HuH-7 (cell line): ENCODE measurements around the gene ADD3.

Source experiments
- DNase-seq: peaks from one replicate; pipeline ENCODE4 v3.0.0; 2011; ENCODE audit warnings: low spot score

The ADD3 gene

GRCh38 chr10:110002801-110003523, 4.8 kb upstream of the ADD3 start:
- DNase-seq: no peak

DNA sequence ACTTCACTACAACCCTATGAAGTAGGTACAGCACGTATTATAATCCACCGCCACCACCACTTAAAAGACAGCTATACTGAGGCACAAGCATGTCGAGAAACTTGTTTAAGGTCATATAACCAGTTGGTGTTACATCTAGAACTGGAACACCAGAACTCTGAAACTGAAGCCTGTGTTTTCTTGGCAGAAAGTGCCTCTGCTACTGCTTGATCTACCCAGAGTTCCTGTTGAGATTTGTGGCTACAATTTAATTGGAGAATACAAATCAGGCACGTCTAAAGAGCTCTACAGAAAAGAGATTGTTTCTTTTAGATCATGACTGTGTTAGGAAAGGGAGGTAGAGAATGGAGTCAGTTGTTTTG, 4.3 kb upstream of the ADD3 start:
- peak; percentile 32 for DNase-seq

GRCh38 chr10:110005719-110006118, 2.1 kb upstream of the ADD3 start:
- DNase-seq: peak; percentile 22

DNA sequence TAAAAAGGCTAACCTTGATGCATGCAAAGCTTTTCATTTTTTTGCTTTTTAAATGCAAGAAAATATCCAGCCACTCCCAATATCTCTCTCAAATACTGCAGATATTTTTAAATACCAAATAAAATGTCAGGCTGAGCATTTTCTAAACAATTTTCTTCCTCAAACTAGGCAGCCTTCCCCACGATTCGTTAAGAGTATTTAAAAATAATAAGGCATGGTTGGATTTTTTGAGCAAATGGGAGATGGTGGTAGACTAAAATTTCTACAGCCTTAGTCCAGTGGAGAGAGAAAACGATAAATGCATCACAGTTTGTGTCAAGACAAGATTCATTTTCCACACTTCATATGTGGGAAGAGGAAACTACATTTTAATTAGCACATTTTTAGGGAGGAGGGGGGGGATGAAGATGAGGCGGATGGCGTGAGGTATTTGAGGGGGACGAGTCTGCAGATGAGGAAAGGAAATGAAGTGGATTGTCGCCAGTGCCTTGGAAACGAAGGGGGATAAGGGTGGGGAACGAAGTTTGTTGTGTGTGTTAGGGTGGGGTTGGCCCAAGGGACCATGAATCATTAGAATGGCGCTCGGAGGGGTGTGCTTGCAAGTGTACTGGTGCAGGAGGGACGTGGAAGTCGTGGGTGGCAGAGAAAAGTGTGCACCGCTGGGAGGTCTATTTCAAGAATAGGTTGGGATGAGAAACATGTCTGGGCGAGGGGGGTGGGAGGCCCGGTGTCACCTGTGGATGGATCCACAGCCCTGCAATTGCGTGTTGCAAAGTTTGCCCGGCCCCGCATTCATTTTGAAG, 1.2 kb upstream of the ADD3 start:
- no peak for DNase-seq

DNA sequence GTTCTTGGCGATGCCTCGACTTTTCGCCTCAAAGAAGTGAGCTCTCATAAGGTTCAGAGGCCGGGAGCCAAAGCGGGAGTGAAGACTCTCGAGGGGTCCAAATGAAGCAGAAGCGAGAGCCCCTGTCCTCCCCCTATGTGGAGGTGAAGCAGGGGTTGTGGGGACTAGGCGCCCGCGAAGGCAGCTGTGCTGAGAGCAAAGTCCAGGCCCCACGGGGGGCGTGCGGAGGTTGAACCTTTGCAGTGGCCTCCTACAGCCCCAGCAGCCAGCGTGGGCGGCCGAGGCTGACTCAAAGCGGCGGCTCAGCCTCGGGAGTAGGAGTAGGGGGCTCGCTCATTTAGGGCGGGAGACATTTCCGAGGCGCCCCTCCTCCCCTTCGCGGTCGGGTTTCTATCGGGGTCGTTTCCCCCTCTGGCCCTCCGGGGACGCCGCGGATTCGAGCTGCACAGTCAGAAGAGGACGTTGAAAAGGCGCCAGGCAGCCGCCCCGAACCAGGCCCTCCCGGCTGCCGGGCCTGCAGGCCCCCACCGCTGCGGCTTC, 553 bp upstream of the ADD3 start:
- DNase-seq: peak; percentile 30

DNA sequence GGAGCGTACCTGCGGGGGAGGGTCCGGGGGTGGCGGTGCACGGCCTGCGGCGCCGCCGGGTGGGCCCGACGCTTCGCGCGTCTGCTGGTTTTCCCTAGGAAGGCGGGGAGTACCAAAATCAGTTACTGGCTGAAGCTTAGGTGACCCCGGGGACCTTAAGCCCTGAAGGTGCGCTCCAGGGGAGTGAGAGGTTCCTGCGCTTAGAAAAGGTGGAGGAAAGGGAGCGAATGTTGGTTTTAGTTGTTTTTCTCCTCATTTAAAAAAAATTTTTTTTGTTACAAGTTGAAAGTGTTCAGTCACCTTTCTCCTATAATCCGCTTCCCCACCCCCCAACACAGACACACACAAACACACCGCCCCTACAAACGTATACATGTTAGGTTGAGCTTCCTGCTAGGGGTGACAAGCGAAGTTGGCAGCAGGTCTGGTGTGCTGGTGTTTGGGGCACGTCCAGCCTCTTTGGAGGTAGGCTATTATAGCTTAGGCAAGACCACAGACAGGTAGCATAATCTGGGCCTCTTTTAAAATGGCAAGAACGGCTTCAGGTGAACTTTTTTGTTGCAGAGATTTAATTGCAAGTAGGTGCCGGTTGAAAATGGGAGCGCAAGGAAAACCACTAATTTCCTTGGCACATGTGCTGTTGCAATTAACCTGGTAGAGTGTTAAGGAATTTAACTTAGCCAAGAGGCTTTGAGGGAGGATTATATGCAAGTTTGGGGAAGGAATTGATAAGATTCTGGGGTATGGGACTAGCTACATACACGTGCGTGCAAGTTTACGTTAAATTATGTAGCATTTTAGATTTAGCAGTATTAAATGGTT, 945 bp downstream of the ADD3 start:
- peak; percentile 27 for DNase-seq

DNA sequence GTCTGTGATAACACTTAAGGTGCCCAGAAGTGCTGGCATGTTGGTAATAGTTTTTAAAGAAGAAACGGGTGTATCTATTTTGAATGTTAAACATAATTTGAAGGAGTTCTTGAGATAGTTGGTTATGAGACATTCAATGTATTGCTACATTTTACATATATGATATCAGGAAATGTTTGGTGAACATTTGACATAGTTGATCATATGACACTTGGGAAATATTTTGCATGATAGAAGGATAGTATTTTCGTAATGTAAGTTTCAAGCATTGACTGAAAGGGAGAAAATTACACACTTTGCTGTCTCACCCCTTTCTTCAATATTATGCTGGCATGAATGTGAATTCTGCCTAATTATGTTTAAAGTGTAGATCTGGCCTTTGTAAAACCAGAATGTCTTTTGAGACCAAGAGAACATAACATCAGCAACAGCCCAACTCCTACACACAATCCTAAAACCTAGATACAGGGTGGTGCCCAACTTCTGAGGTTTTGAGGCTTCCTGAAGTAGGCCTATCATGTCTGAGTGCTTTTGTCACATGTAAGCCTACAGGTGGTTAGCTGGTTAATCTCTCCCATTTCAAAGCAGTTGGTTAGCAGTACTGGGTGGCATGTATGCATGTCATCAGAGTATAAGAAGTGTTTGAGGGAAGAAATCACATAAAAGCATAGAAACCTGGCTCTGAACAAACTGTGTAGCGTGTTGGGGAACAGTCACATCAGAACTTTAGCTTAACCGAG, 2.1 kb downstream of the ADD3 start:
- no peak for DNase-seq

DNA sequence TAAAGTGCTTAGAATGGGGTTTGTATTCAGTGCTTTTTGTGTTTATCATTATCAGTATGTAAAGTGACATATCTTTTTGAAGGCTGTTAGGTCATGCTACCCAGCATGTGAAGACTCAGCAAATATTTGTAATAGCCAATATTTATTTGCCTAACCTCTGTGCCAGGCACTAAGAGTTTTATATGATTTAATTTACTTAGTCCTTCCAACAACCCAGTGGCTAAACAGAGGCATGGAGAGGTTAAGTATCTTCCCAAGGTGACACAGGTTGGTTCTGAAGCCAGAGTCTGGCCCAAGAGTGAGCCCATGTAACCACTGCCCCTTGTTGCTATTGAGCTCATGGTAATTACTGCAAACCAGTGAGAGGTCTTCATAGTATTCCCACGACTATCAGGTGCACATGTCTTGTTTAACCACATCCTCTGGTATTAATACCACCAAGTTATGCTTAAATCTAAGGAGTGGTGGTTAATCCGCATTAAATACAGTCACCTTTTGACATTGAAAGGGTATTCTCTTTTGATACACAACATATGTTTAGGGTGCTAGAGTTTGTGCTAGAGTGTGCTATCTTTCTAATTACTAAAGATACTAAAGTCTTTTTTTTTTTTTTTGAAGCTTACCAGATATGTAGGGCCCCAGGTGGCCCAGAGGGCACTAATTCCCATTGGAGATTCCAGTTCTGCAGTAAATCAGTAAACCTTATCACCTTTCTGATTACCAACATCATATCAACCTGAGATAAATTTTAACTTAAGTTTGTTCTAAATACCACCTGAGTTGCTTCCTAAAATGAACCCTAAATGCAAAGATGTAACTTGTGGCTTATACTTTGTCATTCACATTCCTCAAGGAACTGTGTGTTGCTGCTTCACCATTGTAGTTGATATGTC, 2.9 kb downstream of the ADD3 start:
- no peak for DNase-seq

- no peak for DNase-seq
Measured at GRCh38 chr10:110011681-110012080, 3.9 kb downstream of the ADD3 start.

- DNase-seq: no peak
Measured at GRCh38 chr10:110013630-110014293, 6.0 kb downstream of the ADD3 start.

GRCh38 chr10:110016039-110016438, 8.3 kb downstream of the ADD3 start:
- no peak for DNase-seq

GRCh38 chr10:110017052-110017451, 9.3 kb downstream of the ADD3 start:
- no peak for DNase-seq

DNA sequence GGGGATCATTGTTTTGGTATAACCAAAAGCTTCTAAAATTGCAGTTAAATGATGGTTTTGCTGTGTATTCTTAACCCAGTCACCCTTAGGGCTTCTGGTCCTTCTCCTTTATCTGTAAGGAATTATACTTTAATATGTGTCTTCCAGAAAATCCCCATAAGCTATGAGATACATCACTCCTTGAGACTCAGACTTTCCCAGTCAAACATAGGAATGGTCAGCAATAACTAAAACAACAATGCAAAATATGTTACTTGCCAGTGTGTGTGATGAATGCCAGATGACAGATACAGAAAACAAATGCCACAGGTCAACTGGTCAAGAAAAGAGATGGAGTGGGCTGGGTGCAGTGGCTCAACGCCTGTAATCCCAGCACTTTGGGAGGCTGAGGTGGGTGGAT, 10.1 kb downstream of the ADD3 start:
- no peak for DNase-seq

- DNase-seq: no peak
Measured at GRCh38 chr10:110020265-110020664, 12.5 kb downstream of the ADD3 start.

- DNase-seq: no peak
Measured at GRCh38 chr10:110022716-110023504, 15.1 kb downstream of the ADD3 start.

GRCh38 chr10:110023785-110024465, 16.1 kb downstream of the ADD3 start:
- no peak for DNase-seq

DNA sequence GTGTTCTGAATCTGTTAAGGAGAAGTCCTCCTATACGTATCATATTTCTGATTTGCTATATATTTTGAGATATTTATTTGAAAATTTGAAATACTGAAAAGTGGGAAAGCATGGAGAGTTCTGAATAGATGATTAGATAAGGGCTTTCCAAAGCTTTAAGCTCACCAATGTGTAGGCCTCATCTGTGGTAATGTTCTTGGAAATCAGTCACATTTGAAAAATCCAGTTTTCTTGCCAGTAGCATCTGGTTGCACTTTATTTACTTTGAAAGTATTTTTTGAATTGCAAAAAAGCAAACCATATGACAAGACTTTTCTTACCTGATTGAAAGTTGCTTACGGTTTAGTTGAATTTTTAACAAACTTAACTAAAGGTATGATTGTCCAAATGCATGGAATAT, 21.7 kb downstream of the ADD3 start:
- DNase-seq: no peak

- DNase-seq: no peak
Measured at GRCh38 chr10:110032801-110033700, 25.3 kb downstream of the ADD3 start.
